Esophagus squamous epithelium (tissue), 5 donors: ENCODE data around the gene FBXL5. TPM values are rescaled to one million over a fixed set of nuclear protein-coding genes. Genes with fewer than 3 reads are reported as not detected.
A peak's percentile ranks its signal among the peaks of the same experiment; 100 is the strongest.

ENCODE experiments used
- DNase-seq: peaks from one replicate; lab custom pipeline; 2025; lab: John Stamatoyannopoulos, UW
- H3K27ac ChIP-seq, 4 donors: fragments of 200-600 bp; sonication (generic); one replicate each; pipeline ENCODE4 v1.5.1; 2016 to 2019; ENCODE audit warnings: mild to moderate bottlenecking in 1 of 4
- H3K27me3 ChIP-seq, 4 donors: fragments of 200-600 bp; sonication (generic); 1 replicate in 3 of 4; 2 replicates in 1 of 4; pipeline versions ENCODE4 v1.5.1 to v1.6.0; 2017 to 2021; ENCODE audit warnings: antibody characterized with exemption in 1 of 4
- H3K36me3 ChIP-seq, 3 donors: fragments of 200-600 bp; sonication (generic); one replicate each; pipeline ENCODE4 v1.5.1; 2016 to 2019
- H3K4me1 ChIP-seq, 3 donors: fragments of 200-600 bp; sonication (generic); one replicate each; pipeline ENCODE4 v1.5.1; 2017 to 2019
- H3K4me3 ChIP-seq, 4 donors: fragments of 200-600 bp; sonication (generic); 1 replicate in 3 of 4; 2 replicates in 1 of 4; pipeline ENCODE4 v1.5.1; 2016 to 2019; ENCODE audit warnings: mild to moderate bottlenecking in 2 of 4, moderate library complexity in 1 of 4
- H3K9me3 ChIP-seq, 3 donors: fragments of 200-600 bp; sonication (generic); one replicate each; pipeline ENCODE4 v1.5.1; 2016 to 2019
- POLR2A ChIP-seq, 4 donors: fragments of 450-650 bp; IDR thresholded peaks; one replicate each; pipeline ENCODE4 v1.6.1; 2017; ENCODE audit warnings: antibody characterized with exemption in 4 of 4, mild to moderate bottlenecking in 4 of 4, moderate library complexity in 3 of 4
- WGBS, 2 donors: methylation state at CpG; one replicate each; pipeline ENCODE4 v1.1.5; 2018; 5-methylcytosine and 5-hydroxymethylcytosine counted together
- intact Hi-C: fragments of 100-400 bp; cut with DNase I; formaldehyde crosslinking; loops from one replicate; pipeline ENCODE4 v1.15.0; 2022
- total RNA-seq, 4 donors: library from RNA; depleted of rRNA; stranded (reverse); fragments of >200 nt; gene quantifications; one replicate each; pipeline ENCODE4 v1.1.0, GENCODE V29; 2016
- TF ChIP-seq, protein P1 (sequence below), 6 experiments: fragments of 450-650 bp in 4 of 6; fragments of 200-600 bp in 2 of 6; sonication (generic) in 2 of 6; IDR thresholded peaks; one replicate each; pipeline ENCODE4 v1.5.1; 2016 to 2019; ENCODE audit warnings: antibody characterized with exemption in 6 of 6, mild to moderate bottlenecking in 4 of 6, moderate library complexity in 4 of 6
- donor health status: DM: yes; HTN: yes; CAD: no.

Gene FBXL5, protein sequence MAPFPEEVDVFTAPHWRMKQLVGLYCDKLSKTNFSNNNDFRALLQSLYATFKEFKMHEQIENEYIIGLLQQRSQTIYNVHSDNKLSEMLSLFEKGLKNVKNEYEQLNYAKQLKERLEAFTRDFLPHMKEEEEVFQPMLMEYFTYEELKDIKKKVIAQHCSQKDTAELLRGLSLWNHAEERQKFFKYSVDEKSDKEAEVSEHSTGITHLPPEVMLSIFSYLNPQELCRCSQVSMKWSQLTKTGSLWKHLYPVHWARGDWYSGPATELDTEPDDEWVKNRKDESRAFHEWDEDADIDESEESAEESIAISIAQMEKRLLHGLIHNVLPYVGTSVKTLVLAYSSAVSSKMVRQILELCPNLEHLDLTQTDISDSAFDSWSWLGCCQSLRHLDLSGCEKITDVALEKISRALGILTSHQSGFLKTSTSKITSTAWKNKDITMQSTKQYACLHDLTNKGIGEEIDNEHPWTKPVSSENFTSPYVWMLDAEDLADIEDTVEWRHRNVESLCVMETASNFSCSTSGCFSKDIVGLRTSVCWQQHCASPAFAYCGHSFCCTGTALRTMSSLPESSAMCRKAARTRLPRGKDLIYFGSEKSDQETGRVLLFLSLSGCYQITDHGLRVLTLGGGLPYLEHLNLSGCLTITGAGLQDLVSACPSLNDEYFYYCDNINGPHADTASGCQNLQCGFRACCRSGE
- 100 to 1,000 TPM in 1 of 4 donors, 10 to 100 TPM in 3; 39.2 to 119 (median 72.3) TPM for total RNA-seq

DNA sequence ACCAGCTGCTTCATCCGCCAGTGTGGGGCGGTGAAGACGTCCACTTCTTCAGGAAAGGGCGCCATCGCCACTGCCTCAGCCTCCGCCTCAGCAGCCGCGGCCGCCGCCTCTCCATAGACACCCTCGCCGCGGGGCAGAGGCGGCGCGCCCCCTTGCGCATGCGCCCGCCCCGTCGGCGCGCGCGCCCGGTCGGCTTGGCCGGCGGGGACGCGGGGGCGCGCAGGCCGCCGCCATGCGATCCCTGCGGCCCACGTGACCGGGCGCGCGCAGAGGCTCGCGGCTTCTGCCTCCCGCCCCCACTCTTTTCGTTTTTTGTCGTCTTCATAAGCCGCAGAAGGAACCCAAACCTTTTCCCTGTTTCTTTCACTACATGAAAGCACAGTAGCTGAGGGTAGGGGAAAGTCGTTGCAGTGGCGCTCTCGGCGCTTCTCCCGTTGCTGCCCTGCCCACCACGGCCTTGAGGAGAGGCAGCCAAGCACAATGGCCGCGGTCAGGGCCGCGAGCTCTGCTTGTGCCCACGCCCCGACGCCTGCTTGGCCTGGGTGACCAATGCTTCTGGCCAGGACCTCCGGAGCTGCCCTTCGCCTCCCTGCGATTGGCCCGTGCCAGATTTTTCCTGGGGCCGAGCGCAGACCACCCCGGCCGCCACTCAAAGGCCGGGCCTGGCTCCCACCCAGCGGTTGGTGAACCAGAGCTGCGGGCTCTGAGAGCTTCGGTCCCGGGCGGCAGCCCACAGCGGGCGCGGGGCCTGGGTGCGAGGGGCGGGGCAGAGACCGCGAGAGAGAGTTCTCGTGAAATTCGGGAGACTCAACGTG is at the start of gene FBXL5:
Gene FBXL5 (minus strand): TSS at position 135 of the 815 bp plus-strand sequence. CDS start 70 bp downstream, at position 65.
- Histone ChIP-seq H3K4me1 (peaks cover 25 to 76% (median 36%) of the 10 kb centered on the region in 3 donors), H3K4me3 (peak within 1 kb of the TSS; percentile 71 to 95 (median 84)), H3K36me3 (no peaks in the 10 kb centered on the region), H3K27me3 (no peaks in the 10 kb centered on the region), H3K27ac (peak within 1 kb of the TSS; percentile 97 to 99 (median 98)), H3K9me3 (no peaks in the 10 kb centered on the region)
- peak in 3 of 4 donors; percentile 48 to 96 (median 92) for TF ChIP-seq POLR2A (IDR thresholded peaks at IDR 0.05)
- TF ChIP-seq, protein P1, sequence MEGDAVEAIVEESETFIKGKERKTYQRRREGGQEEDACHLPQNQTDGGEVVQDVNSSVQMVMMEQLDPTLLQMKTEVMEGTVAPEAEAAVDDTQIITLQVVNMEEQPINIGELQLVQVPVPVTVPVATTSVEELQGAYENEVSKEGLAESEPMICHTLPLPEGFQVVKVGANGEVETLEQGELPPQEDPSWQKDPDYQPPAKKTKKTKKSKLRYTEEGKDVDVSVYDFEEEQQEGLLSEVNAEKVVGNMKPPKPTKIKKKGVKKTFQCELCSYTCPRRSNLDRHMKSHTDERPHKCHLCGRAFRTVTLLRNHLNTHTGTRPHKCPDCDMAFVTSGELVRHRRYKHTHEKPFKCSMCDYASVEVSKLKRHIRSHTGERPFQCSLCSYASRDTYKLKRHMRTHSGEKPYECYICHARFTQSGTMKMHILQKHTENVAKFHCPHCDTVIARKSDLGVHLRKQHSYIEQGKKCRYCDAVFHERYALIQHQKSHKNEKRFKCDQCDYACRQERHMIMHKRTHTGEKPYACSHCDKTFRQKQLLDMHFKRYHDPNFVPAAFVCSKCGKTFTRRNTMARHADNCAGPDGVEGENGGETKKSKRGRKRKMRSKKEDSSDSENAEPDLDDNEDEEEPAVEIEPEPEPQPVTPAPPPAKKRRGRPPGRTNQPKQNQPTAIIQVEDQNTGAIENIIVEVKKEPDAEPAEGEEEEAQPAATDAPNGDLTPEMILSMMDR (IDR thresholded peaks at IDR 0.05) = no peak
- 3 to 14% methylated on average over 14 to 36 of the region's 85 CpGs for WGBS, 2 donors
- DNase-seq = peak; percentile 34
- intact Hi-C loops = no loop called here

DNA sequence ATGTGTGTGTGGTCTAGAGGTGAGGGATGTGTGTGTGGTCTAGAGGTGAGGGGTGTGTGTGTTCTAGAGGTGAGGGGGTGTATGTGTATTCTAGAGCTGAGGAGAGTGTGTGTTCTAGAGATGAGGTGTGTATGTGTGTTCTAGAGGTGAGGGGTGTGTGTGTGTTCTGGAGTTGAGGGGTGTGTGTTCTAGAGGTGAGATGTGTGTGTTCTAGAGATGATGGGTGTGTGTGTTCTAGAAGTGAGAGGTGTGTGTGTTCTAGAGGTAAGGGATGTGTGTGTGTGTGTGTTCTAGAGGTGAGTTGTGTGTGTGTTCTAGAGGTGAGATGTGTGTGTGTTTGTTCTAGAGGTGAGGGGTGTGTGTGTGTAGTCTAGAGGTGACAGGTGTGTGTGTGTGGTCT is 49.0 kb upstream of the FBXL5 start:
- Histone ChIP-seq H3K27me3 (no peaks in the 10 kb centered on the region), H3K36me3 (no peaks in the 10 kb centered on the region), H3K4me1 (peaks cover 9 to 51% (median 15%) of the 10 kb centered on the region in 3 donors), H3K4me3 (no peak overlapping the region), H3K27ac (no peak overlapping the region), H3K9me3 (no peaks in the 10 kb centered on the region)
- intact Hi-C loops = no loop called here
- no peak for TF ChIP-seq POLR2A (IDR thresholded peaks at IDR 0.05)
- TF ChIP-seq, protein P1 (IDR thresholded peaks at IDR 0.05) = no peak
- DNase-seq = no peak

DNA sequence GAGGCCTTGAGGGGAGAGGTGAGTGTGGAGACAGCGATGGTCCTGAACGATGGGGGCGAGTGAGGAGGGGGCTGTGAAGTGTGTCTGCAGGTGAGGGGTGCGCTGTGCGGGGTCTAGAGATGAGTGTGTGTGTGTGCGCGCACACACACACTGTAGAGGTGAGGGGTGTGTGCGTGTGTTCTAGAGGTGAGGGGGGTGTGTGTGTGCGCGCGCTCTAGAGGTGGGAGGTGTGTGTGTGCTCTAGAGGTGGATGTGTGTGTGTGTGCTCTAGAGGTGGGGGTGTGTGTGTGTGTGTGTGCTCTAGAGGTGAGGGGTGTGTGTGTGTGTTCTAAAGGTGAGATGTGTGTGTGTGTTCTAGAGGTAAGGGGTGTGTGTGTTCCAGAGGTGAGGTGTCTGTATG is 48.3 kb upstream of the FBXL5 start:
- TF ChIP-seq, protein P1 (IDR thresholded peaks at IDR 0.05) = no peak
- TF ChIP-seq POLR2A (IDR thresholded peaks at IDR 0.05) = no peak
- no peaks in the 10 kb centered on the region for H3K27me3 ChIP-seq
- H3K4me3 ChIP-seq = peak overlapping the region; percentile 26 to 73 (median 47)
- H3K36me3 ChIP-seq = no peaks in the 10 kb centered on the region
- 90 to 92% methylated on average over 11 of the region's 11 CpGs for WGBS, 2 donors
- H3K9me3 ChIP-seq = no peaks in the 10 kb centered on the region
- intact Hi-C loops = no loop called here
- DNase-seq = no peak
- peak overlapping the region; percentile 53 to 69 (median 57) for H3K27ac ChIP-seq
- peaks cover 9 to 51% (median 15%) of the 10 kb centered on the region in 3 donors for H3K4me1 ChIP-seq

DNA sequence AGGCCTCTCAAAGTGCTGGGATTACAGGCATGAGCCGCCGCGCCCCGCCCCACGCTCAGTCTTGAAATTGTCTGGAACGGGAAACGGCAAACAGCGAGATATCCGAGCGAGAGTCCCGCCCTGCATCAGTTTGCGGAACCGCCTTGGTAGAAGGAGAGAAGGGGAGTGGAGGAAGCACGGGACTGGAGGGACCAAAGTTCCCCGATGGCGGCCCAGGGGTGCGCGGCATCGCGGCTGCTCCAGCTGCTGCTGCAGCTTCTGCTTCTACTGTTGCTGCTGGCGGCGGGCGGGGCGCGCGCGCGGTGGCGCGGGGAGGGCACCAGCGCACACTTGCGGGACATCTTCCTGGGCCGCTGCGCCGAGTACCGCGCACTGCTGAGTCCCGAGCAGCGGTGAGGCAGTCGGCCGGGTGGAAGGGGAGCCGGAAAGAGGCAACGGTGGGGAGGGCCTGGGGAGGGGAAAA is 47.8 kb upstream of the FBXL5 start, which contains the start of gene BST1:
Gene BST1 (plus strand): TSS at position 125 of the 463 bp plus-strand sequence. CDS start 80 bp downstream, at position 205.
- Histone ChIP-seq H3K9me3 (no peaks in the 10 kb centered on the region), H3K4me1 (peaks cover 9 to 50% (median 15%) of the 10 kb centered on the region in 3 donors), H3K27me3 (no peaks in the 10 kb centered on the region), H3K36me3 (no peaks in the 10 kb centered on the region), H3K27ac (peak within 1 kb of the TSS; percentile 53 to 69 (median 57)), H3K4me3 (peak within 1 kb of the TSS; percentile 26 to 73 (median 47))
- 4% methylated on average over 13 to 16 of the region's 43 CpGs for WGBS, 2 donors
- intact Hi-C loops = no loop called here
- TF ChIP-seq POLR2A (IDR thresholded peaks at IDR 0.05) = peak in 1 of 4 donors; percentile 33
- TF ChIP-seq, protein P1 (IDR thresholded peaks at IDR 0.05) = no peak
- DNase-seq = no peak
